ENCODE results near the gene TSHZ2. TPM values are rescaled to one million over a fixed set of nuclear protein-coding genes. Genes with fewer than 3 reads are reported as not detected.

The TSHZ2 gene
- total RNA-seq, 1 experiment from 2014 or later = 0.07 TPM

GRCh38 chr20:53087037-53087777 lies 115.0 kb downstream of the TSHZ2 start:
- no peak overlapping the region for H3K18ac ChIP-seq (ENCODE audit: insufficient read length, low read depth, low read length)
- no peak overlapping the region for H3T11ph ChIP-seq (ENCODE audit: low read length)
- H2BK20ac ChIP-seq (ENCODE audit: low read depth, low read length, poor library complexity, severe bottlenecking) = no peak overlapping the region
- DNase-seq = no peak
- H3K4me1 ChIP-seq (ENCODE audit: insufficient read depth, low read length) = peaks cover 4% of the 10 kb centered on the region; the same call in 1 of the 2 replicates
- H3K27ac ChIP-seq (ENCODE audit: insufficient read length, low read depth, low read length) = no peak overlapping the region
- H2AK5ac ChIP-seq (ENCODE audit: insufficient read length, low read length) = no peak overlapping the region
- H3K27me3 ChIP-seq (ENCODE audit: insufficient read depth, low read length) = no peaks in the 10 kb centered on the region
- no peak overlapping the region for H2BK120ac ChIP-seq (ENCODE audit: low read depth, low read length, poor library complexity, severe bottlenecking)
- no peak overlapping the region for H4K91ac ChIP-seq (ENCODE audit: insufficient read length, low read depth, low read length)
- no peaks in the 10 kb centered on the region for H3K23me2 ChIP-seq (ENCODE audit: insufficient read length, low read depth, low read length, poor library complexity, severe bottlenecking)
- H3K9ac ChIP-seq (ENCODE audit: extremely low read depth, insufficient read length, low read length) = no peak overlapping the region
- no CpG with 5 or more reads among the region's 8 CpGs for WGBS (ENCODE audit: extremely low coverage, insufficient read length, low lambda C conversion rate)
- no peak overlapping the region for H3K4me3 Mint-ChIP-seq
- no peak overlapping the region for H2BK5ac ChIP-seq (ENCODE audit: insufficient read length, low read length)
- H3K4me1 Mint-ChIP-seq = peaks cover 4 to 6% of the 10 kb centered on the region in 2 experiments
- no peak overlapping the region for H3K56ac ChIP-seq (ENCODE audit: insufficient read length, low read depth, low read length)
- H3K14ac ChIP-seq (ENCODE audit: insufficient read depth, low read length) = no peak overlapping the region
- no peaks in the 10 kb centered on the region for H3K36me3 Mint-ChIP-seq (ENCODE audit: insufficient read depth in 1 of 3, low read depth in 3 of 3)
- no peaks in the 10 kb centered on the region for H3K9me3 ChIP-seq (ENCODE audit: control insufficient read depth, low read depth, low read length)
- no peak overlapping the region for H2AFZ ChIP-seq (ENCODE audit: low read length)
- H3K79me1 ChIP-seq (ENCODE audit: insufficient read depth, low read depth, low read length, poor library complexity, severe bottlenecking) = no peaks in the 10 kb centered on the region
- H2BK12ac ChIP-seq (ENCODE audit: insufficient read length, low read depth, low read length) = no peak overlapping the region
- H3K4ac ChIP-seq (ENCODE audit: low read depth, low read length) = no peak overlapping the region
- no peaks in the 10 kb centered on the region for H4K20me1 ChIP-seq (ENCODE audit: control insufficient read depth, insufficient read depth, insufficient read length)
- H3K9me3 Mint-ChIP-seq = no peaks in the 10 kb centered on the region
- no peak overlapping the region for H3K27ac Mint-ChIP-seq
- no peak overlapping the region for H4K8ac ChIP-seq (replicated peaks; ENCODE audit: insufficient read length, low read depth, low read length)
- TF ChIP-seq CTCF (conservative IDR thresholded peaks at IDR 0.05) = no peak
- H3K79me2 ChIP-seq (ENCODE audit: insufficient read depth, low read length) = no peaks in the 10 kb centered on the region
- H3K23ac ChIP-seq (ENCODE audit: insufficient read length, low read depth, low read length) = no peak overlapping the region
- H3K4me2 ChIP-seq (ENCODE audit: insufficient read depth, insufficient read length, low read length) = no peak overlapping the region
- H4K5ac ChIP-seq (ENCODE audit: insufficient read length, low read depth, low read length) = no peak overlapping the region
- no peak overlapping the region for H2BK15ac ChIP-seq (ENCODE audit: low read depth, low read length)
- H3K27me3 Mint-ChIP-seq (ENCODE audit: low read depth) = no peaks in the 10 kb centered on the region

Data from H9 (cell line).